GM19397 (cell line): ENCODE measurements around the gene ZNF277.
A peak's percentile ranks its signal among the peaks of the same experiment; 100 is the strongest.

ENCODE experiments used
- ATAC-seq: cut with Tn5 transposase; IDR thresholded peaks from one replicate; pipeline ENCODE4 v1.9.1; 2021; ENCODE audit warnings: mild to moderate bottlenecking, moderate library complexity; ENCODE audit not compliant: unreplicated experiment

The ZNF277 gene

DNA sequence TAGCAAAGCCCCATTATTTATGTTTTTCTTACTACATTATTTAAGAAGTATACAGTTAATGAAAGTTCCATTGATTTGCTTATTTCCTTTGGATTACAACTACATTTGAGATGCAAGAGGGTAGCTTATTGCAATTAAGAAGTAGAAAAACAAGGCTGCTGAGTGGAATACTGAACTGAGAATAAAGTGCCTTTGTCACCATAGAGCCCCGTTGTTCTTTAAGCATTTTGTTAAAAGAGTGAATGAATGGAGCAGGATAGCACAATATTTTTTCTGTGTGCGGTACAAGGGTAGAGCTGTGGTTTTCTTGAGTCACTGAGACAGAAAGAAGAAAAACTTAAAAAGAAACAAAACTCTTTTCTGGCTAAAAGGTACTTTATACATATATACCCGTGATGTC lies 45.6 kb downstream of the ZNF277 start:
- no peak for ATAC-seq

DNA sequence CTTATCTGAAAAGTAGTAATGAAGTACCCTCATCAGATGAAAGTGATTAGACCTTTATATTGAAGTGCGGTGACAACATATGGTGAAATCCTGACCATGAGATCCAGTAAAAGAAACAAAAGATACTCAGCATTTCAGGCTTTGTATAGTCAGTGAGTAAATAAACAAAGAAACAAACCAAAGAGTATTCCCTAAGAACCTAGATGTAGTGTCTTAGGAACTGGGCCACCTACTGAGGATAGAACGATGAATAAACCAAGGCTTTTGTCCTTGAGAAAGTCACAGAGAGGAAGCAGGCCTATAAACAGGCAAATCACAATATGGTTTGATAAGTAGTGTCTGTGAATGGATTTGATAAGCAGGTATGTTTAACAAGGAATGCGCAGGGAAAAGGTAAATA lies 46.2 kb downstream of the ZNF277 start:
- no peak for ATAC-seq

DNA sequence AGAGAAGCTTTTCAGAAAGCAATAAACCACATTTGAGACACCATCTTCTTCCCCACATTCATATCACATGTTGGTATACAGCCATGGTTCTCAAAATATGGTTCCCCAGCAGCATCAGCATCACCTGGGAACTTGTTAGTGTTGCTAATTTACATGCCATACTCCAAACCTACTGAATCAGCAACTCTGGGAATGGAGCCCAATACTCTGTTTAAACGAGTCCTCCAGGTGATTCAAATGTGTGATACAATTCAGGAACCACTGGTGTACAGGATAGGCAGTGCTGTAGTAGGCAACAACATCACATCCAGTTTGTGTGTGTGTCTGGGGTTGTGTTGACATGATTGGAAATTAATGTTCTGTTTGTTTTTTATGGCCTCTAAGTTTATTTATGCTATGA lies 47.7 kb downstream of the ZNF277 start:
- no peak for ATAC-seq

DNA sequence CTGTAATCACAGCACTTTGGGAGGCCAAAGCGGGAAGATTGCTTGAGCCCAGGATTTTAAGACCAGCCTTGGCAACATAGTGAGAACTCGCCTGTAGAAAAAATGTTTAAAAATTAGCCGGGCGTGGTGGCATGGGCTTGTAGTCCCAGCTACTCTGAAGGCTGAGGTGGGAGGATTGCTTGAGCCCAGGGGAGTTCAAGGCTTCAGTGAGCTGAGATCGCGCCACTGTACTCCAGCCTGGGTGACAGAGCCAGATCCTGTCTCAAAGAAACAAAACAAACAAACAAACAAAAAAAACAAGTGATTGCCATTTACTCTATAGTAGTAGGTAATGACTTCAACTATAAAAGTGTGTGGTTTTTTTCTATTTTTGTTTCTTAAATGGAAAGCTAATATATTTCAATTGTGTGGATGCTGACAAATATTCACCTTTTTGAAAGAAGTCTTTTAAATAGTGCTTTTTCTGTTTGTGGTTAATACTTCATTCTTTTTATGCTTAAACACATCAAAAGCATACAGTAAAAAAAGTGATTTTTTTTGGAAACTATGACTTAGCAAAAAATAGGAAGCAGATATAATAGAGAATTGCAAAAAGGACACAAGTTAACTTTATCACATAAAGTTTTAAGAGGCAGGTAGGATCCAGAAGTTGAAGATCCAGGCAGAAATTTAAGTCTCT lies 48.4 kb downstream of the ZNF277 start:
- ATAC-seq = no peak

DNA sequence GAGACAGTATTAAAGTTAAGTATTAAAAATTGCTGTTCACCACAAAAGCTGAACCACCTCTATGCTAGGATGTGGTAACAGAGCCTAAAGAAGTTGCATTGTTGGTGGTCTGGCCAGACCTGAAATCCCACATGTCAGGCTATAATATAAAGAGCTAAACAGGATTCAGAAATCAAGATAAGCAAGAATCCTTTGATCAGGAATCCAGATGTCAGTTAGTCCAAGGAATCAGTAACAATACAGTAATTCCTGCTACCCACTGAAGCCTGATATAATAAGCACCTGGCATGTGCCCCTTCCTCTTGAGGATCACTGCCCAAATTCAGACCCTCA lies 48.9 kb downstream of the ZNF277 start:
- ATAC-seq = no peak

DNA sequence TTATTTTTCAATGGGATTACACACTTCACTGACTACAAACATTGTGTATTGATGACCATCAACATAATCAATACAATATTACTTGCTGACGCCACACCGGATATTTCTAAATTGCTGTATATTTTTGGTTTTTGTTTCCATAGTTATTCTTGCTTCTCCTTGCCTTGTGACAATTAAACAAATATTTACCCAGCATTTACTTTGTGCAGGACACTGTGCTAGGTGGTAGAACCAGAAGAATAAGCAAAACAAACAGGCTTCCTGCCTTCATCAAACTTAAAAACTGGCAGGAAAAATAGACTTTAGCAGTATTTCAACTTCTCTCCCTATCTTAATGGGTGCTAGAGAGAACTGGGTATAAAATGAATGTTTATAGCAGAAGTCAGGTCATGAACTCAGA lies 50.6 kb downstream of the ZNF277 start:
- ATAC-seq = no peak

DNA sequence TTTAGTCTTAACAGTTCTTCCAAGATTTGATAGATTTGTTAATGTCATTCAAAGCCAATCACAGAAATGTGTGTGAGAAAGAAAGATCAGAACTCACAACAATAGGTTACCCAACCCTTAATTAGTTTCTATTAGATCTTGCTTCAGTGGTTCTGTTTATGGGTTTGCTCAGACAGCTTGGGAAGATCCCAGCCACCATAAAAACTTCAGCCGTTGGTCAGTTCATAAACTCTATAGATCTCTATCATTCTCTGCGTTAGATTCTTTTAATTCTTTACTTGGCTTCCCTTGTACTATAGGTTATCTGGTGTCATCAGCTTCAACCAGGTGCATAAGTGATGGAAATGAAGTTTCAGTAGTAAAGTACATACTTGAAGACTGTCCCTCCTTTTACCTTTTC lies 54.4 kb downstream of the ZNF277 start:
- ATAC-seq = no peak

DNA sequence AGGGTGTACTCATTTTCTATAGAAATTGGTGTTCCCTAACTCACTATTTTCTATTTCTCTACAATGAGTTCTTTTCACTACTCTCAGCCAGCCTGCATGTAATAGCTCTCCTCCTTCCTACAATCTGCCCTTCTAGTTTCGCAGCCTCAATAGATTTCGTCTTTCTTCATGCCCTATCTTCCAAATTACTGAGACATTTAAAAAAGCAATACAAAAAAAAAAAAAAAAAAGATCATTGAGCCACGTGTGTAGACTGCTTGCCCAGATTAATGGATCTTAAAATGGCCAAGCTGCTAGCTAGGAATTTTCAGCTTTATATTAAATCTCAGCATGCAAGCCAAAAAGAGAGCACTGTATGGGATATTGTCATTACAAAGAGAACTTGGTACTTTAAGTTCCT lies 55.5 kb downstream of the ZNF277 start:
- ATAC-seq = no peak

DNA sequence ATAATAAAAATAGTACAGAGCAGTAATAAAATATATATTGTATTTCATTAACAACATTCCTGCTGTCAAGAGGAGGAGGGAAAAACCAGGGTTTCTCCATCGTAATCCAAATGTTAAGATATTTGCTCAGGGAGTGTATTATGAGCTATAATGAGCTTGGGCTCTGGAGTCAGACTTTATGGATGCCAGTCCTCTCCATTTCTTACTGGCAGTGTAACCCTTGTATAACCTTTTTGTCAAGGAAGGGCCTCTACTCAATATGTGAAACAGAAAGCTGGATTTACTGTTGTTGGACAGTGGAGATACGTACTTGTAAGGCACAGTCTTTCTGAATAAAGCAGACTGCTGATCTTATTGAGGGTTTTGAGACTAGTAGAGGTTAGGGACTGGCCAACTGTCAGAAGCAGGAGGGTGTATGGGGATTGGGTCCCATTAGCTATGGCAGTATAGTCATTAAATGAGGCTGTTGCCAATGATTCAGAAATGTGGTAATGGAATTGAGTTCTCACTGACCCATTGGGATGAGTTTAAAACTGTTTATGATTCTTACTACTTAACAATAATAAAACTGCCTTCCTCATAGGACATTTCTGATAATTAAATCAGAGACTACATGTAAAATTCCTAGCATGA lies 56.5 kb downstream of the ZNF277 start:
- no peak for ATAC-seq

DNA sequence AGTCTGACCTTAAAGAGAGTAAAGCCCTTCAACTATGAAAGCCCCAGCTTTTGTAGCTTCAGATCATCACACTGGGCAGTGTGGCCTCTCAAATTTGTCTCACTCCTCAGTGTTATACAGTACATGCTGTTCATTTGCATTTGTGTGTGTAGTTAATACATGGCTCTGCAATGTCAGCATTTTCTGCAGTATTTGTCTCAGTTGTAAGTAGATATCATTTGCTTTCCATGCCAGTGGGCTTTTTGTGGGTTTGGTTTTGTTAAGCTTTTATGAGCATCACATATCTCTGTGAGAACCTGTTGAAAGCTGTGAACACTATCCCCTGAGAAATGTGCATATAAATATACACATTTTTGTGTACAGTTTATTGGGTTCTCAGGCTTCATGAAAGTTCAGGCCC lies 57.0 kb downstream of the ZNF277 start:
- no peak for ATAC-seq

DNA sequence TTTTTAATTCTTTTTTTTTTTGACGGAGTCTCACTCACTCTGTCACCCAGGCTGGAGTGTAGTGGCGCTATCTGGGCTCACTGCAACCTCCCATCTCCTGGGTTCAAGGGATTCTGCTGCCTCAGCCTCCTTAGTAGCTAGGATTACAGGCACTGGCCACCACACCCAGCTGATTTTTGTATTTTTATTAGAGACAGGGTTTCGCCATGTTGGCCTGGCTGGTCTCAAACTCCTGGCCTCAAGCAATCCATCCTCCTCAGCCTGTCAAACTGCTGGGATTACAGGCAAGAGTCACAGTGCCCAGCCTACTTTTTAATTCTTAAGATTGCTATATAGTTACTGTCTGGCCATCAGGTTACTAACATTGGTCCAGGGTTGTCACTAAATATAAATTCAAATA lies 59.6 kb downstream of the ZNF277 start:
- ATAC-seq = no peak

DNA sequence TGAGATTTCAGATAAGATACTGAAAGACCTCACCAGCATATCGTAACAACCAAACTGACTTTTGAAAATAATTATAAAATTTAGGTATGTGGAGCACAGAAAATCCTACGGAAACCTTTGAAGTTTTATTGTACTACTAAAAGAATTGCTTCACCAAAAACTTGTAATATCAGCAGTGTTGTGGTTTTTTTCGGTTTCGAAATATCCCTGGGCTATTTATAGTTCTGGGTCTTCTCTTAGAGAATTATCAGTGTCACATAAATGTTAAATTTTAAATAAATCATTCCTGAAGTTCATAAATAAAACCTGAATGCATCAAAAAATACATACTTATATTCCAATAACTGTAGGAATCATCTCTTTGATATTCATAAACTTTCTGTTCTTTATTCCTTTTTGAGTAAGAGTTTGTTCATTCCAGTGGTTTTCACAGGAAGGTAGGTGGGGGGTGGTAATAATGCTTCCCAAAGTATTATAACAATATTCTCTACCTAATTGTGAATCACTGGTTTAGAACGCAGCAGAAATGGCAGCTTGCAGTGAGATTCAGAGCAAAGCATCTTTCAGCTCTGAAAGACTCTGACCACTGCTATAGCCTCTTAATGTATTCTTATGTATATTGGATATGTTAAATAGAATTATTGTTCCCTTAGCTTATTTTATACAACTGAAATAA lies 60.2 kb downstream of the ZNF277 start:
- ATAC-seq = no peak

DNA sequence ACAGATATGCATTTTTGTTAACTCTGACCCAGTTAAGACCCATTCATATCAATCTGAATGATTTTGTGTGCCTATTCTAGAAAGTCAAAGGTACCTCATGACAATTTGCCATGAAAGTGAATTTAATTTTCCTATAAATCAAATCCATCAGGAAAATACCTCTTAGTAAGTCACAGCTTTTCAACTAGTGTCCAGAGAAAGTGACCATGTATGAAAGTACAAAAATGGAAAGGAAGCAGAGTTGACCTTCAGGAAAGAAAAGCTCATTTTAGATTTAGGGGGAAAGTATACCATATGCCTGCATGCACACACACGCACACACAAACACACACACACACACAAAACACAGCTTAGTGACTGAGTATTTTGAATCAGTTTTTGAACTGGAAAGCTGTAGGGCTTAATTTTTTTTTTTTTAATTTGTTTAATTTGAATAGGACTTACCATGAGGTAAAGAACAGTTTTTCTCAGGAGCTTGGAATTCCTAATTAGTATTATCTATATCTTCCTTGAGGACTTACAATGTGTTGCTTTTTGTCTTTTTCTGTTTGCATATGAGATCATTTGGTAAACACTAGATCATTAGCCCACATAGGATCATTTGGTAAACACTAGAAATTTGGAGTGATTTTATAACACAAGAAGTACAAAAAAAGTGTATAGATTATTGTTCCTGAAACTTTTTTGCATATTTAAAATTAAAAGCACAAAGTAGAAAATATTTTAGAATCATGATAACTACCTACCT lies 61.6 kb downstream of the ZNF277 start:
- no peak for ATAC-seq

DNA sequence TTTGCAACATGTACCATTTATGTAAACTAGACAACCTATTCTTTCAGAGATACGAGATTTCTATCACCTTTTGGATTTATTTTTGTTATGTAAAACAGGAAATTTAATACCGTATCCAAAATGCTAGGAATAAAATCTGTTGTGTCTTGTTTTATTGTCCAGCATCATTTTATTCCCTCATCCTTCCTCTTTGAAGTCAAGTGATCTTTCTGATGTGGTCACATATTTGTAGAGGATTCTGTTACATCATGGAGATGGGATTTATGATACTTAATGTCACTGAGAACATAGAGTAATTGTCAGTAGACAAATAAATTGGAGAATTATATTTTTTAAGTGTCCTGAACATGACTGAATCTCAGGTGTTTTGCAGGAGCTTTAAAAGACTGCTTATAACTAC lies 64.7 kb downstream of the ZNF277 start:
- ATAC-seq = no peak

DNA sequence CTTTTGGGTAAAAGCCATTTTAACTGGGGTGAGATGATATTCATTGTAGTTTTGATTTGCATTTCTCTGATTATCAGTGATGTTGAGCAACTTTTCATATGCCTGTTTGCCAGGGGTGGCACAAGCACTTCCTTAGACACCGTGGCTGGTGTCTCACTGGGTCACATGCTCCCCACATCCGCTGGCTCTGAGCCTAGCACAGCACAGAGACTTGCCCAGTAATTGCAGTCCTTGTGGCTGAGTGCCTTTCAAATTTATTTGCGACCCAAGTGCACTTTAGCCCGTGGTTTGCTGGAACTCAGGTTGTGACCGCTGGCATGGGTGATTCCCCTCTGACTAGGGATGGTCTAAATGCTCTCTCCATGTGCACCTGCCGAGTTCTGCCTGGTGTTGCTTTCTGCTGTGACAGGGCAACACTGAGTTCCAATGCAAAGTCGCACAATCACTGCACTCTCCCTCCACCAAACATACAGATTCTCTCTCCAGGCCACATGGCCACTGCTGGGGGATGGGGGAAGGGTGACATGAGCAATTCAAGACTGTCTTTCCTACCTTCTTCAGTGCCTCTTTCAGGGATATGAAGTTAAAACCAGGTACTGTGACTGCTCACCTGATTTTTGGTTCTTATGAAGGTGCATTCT lies 66.5 kb downstream of the ZNF277 start:
- ATAC-seq = no peak

DNA sequence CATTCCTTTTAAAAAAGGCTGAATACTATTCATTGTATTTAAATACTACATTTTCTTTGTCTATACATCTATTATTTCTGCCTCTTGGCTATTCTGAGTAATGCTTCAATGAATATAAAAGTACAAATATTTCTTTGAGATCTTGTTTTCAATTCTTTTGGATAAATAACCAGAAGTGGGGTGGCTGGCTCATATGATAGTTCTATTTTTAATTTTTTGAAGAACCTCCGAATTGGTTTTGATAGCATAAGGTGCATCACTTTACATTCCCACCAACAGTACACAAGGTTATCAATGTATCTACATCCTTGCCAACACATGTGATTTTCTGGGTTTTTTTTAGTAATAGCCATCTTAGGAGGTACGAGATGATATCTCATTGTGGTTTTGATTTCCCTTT lies 72.5 kb downstream of the ZNF277 start:
- ATAC-seq = no peak

DNA sequence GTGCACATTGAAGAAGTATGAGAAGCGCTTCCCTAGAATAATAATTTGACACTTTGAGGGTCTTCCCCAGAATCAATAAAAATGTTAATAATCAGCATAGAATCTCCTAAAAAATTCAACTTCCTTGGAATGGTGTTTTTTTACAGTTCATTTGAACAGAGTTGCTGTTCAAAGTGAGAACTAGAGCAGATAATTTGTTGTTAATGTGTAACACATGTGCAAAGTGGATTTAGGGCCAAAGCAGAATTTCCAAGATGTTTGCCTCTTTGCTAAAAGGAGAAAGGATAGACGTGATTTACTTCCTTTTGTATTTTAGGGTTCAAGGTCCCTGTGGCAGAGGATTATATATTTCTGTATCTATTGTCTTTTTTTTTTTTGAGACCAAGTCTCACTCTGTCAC lies 73.8 kb downstream of the ZNF277 start:
- ATAC-seq = no peak

DNA sequence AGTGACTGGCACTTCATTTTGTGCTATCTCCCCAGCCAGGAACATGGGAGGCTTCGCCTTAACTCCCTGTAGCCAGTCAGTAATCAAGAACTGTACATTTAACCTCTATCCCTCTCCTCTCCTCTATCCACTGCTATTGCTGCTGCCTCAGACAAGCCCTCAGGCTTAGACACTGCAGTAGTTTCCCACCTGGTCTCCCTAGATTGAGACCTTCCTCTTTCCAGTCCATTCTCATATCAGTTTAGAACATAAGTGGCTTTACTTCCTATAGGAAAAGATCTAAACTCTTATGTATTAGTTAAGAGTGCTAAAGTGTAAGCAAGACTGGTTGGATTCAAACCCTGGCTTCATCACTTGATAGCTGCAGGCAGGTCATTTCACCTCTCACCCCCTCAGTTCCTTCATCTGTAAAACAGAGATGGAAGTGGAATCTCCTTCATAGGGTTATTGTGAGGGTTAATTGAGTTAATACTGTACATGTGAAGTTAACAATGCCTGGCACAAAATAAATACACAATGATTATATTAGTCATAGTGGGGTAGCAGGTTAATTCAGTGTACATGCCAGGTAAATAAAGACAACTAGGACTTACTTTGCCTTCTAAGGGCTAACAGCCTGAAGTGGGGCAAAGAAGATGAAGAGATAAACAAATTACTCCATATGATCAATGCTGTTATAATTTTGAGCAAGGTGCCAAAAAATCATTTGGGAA lies 76.1 kb downstream of the ZNF277 start:
- ATAC-seq = no peak

DNA sequence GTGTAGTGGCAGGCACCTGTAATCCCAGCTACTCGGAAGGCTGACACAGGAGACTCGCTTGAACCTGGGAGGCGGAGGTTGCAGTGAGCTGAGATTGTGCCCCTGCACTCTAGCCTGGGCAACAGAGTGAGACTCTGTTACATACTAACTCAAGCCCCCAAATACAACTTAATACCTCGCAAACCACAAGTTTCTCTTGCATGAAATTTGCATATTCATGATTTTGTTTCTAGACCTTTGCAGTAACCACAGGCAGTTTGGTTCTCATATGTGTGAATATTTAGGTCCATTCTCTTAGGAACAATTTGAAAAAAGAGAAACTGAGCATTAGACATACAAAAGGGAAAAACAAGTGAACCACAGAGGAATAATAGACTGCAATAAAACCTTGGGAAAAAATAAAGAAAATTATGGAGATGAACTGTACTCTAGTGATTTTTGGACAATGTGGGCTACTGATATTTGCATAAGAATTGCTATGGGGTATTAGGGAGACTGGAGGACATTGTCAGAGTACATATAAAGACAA lies 77.0 kb downstream of the ZNF277 start:
- peak; percentile 50 for ATAC-seq

DNA sequence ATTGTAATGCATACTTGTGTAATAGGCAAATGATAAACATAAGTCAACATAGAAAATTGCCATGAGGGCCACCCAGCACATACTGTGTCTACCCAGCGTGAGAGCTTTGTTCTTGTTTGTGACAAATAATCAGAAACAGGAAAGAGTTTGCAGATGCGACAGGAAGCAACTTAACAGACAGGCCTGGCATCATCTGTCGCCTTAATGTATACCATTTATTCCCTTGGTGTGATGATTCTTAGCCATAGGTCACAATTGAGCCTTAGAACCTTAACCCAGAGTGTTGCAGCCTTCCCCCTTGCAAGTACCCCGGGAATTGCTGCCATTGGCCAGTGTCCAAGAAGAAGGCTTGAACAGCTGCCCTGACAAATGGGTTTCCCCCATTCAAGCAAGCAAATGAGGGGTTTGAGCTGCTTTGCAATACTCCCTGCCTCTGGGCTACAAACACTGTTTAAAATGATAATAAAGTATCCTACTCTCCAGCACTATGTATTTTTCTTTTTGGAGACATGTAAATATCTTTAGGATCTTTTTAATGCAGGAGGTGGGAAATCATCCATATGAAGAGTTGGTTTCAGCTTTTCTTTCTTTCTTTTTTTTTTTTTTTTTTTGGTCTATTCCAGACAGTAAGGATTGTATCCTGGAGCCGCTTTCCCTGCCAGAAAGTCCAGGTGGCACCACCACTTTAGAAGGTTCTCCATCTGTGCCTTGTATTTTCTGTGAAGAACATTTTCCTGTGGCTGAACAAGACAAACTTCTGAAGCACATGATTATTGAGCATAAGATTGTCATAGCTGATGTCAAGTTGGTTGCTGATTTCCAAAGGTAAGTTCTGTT lies 80.0 kb downstream of the ZNF277 start:
- peak; percentile 83 for ATAC-seq
